ENCODE measurements around the gene CD52. TPM values are rescaled to one million over a fixed set of nuclear protein-coding genes. Genes with fewer than 3 reads are reported as not detected.

CD52 gene
- total and polyA plus RNA-seq, 2 of the 13 experiments (the other 11 are each of a cell fraction or from before 2014, with no cell fraction given), result 0.32 TPM; not detected in 1

- TF ChIP-seq ESRRA (CRISPR knock-in tag; IDR thresholded peaks at IDR 0.05; ENCODE audit: low read depth) (no peak), REPIN1 (CRISPR knock-in tag; IDR thresholded peaks at IDR 0.05; ENCODE audit: borderline replicate concordance, low read depth) (peak; percentile 45; the same call in 1 of the 2 replicates), GTF2F1 (IDR thresholded peaks at IDR 0.05; ENCODE audit: low read length) (no peak), HNRNPLL (IDR thresholded peaks at IDR 0.05; ENCODE audit: low read depth, low read length, poor library complexity, severe bottlenecking) (peak; percentile 35), MXD3 (CRISPR knock-in tag; IDR thresholded peaks at IDR 0.05) (peak; percentile 64; the same call in 1 of the 2 replicates), MXD4 (CRISPR knock-in tag; IDR thresholded peaks at IDR 0.05) (peak; percentile 83), ZNF614 (CRISPR knock-in tag; IDR thresholded peaks at IDR 0.05; ENCODE audit: borderline replicate concordance) (no peak; the same call in 1 of the 2 replicates), FOXM1 (CRISPR knock-in tag; IDR thresholded peaks at IDR 0.05) (0 out of 2 replicates have a peak, but pooled peaks have one; percentile 27), ZBTB10 (CRISPR knock-in tag; IDR thresholded peaks at IDR 0.05; ENCODE audit: borderline replicate concordance) (no peak), CBFB (CRISPR knock-in tag; IDR thresholded peaks at IDR 0.05) (no peak), ZNF570 (CRISPR knock-in tag; IDR thresholded peaks at IDR 0.05; ENCODE audit: borderline replicate concordance) (no peak), ZNF407 (CRISPR knock-in tag; IDR thresholded peaks at IDR 0.05; ENCODE audit: not compliant biosample characterization) (no peak), TGIF2 (CRISPR knock-in tag; IDR thresholded peaks at IDR 0.05) (peak; percentile 71; the same call in 1 of the 2 replicates), ZNF430 (CRISPR knock-in tag; IDR thresholded peaks at IDR 0.05) (peak; percentile 57; the same call in 1 of the 2 replicates), MEIS2 (CRISPR knock-in tag; IDR thresholded peaks at IDR 0.05) (no peak)
Observed at GRCh38 chr1:26306290-26307229, 11.2 kb upstream of the CD52 start, which contains the start of gene UBXN11 (continued).

Measured in HepG2 (cell line).